Suprapubic skin (tissue), 4 donors: ENCODE measurements around the gene ATXN1. TPM values are rescaled to one million over a fixed set of nuclear protein-coding genes. Genes with fewer than 3 reads are reported as not detected.
"Not testable (repeated sequence)": the region's sequence is repeated elsewhere in the genome, so short reads cannot be mapped to it uniquely, and the experiment has no call there.

Source experiments
- DNase-seq, 2 donors: peaks; one replicate each; pipeline ENCODE4 v3.0.0-alpha.2; 2019; ENCODE audit warnings: low spot score in 2 of 2
- H3K27ac ChIP-seq: fragments of 200-600 bp; sonication (generic); one replicate; pipeline ENCODE4 v1.5.1; 2019
- H3K27me3 ChIP-seq: fragments of 200-600 bp; sonication (generic); one replicate; pipeline ENCODE4 v1.5.1; 2019
- H3K36me3 ChIP-seq: fragments of 200-600 bp; sonication (generic); one replicate; pipeline ENCODE4 v1.5.1; 2019
- H3K4me1 ChIP-seq: fragments of 200-600 bp; sonication (generic); one replicate; pipeline ENCODE4 v1.5.1; 2019
- H3K4me3 ChIP-seq: fragments of 200-600 bp; sonication (generic); one replicate; pipeline ENCODE4 v1.5.1; 2019; ENCODE audit warnings: mild to moderate bottlenecking
- H3K9me3 ChIP-seq: fragments of 200-600 bp; sonication (generic); one replicate; pipeline ENCODE4 v1.5.1; 2019
- EP300 ChIP-seq: sonication (generic); formaldehyde crosslinking; IDR thresholded peaks from one replicate; pipeline ENCODE4 v1.6.1; 2017; ENCODE audit warnings: antibody characterized with exemption
- POLR2A ChIP-seq, 2 donors: fragments of 450-650 bp; IDR thresholded peaks; one replicate each; pipeline ENCODE4 v1.6.1; 2017; ENCODE audit warnings: antibody characterized with exemption in 2 of 2, mild to moderate bottlenecking in 2 of 2, moderate library complexity in 2 of 2
- POLR2AphosphoS5 ChIP-seq, 3 donors: sonication (generic); formaldehyde crosslinking; IDR thresholded peaks; one replicate each; pipeline ENCODE4 v1.6.1; 2017; ENCODE audit warnings: antibody characterized with exemption in 3 of 3
- WGBS: methylation state at CpG from one replicate; pipeline ENCODE4 v1.1.5; 2018; 5-methylcytosine and 5-hydroxymethylcytosine counted together
- total RNA-seq, 4 donors: library from RNA; depleted of rRNA; stranded (reverse); fragments of >200 nt; gene quantifications; one replicate each; pipeline ENCODE4 v1.1.0, GENCODE V29; 2016
- TF ChIP-seq, protein P1 (sequence below), 2 donors: fragments of 200-600 bp in 1 of 2; fragments of 450-650 bp in 1 of 2; sonication (generic) in 1 of 2; IDR thresholded peaks; one replicate each; pipeline ENCODE4 v1.5.1; 2016 to 2019; ENCODE audit warnings: antibody characterized with exemption in 2 of 2, mild to moderate bottlenecking in 1 of 2, moderate library complexity in 1 of 2

Gene ATXN1
- total RNA-seq, 4 donors from 2014 or later, result 32.8 to 95.4 (median 42.4) TPM

DNA sequence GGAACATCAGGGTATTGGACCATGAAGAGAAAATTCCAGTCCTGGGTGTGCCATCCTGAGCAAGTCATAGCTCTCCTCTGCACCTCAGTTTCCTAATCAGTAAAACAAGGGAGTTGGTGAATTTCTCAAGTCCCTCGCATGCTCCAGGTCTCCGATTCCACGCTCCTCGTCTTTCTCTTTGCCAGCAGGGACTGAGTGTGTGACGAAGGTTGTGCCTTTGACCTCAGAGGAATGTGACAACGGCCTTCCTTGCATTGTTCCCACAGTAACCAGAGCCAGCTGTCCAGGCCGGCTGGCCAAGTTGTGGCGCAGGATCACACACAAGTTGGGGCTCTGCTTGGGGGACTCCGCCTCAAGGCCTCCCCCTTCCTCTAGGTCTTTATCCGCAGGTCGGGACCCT lies 217.3 kb downstream of the ATXN1 start:
- DNase-seq, result no peak
- 74% methylated on average over 11 of the region's 11 CpGs for WGBS

DNA sequence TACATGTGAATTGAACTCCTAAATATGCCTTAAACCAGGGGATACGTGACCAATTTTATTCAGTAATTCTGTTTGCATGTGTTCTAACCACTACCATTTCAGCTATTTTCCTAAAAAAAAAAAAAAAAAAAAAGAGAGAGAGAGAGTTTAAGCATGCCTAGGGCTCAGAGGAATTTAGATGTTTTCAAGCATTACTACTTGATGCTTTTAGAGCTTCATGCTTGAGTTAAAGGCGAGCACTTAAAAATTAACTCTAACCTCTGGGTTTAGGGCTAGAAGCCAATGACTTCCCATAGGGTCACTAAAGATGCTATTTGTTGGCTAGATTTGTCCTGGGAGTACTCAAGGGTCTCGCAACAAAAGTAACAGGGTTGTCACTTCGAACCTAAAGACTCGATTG lies 217.7 kb downstream of the ATXN1 start:
- H3K36me3 ChIP-seq, result no peaks in the 10 kb centered on the region
- no peaks in the 10 kb centered on the region for H3K4me1 ChIP-seq
- H3K27me3 ChIP-seq, result no peaks in the 10 kb centered on the region
- 80% methylated on average over 5 of the region's 5 CpGs for WGBS
- DNase-seq, result no peak
- TF ChIP-seq POLR2AphosphoS5 (IDR thresholded peaks at IDR 0.05) (no peak), POLR2A (IDR thresholded peaks at IDR 0.05) (no peak), EP300 (no peak)
- TF ChIP-seq, protein P1, sequence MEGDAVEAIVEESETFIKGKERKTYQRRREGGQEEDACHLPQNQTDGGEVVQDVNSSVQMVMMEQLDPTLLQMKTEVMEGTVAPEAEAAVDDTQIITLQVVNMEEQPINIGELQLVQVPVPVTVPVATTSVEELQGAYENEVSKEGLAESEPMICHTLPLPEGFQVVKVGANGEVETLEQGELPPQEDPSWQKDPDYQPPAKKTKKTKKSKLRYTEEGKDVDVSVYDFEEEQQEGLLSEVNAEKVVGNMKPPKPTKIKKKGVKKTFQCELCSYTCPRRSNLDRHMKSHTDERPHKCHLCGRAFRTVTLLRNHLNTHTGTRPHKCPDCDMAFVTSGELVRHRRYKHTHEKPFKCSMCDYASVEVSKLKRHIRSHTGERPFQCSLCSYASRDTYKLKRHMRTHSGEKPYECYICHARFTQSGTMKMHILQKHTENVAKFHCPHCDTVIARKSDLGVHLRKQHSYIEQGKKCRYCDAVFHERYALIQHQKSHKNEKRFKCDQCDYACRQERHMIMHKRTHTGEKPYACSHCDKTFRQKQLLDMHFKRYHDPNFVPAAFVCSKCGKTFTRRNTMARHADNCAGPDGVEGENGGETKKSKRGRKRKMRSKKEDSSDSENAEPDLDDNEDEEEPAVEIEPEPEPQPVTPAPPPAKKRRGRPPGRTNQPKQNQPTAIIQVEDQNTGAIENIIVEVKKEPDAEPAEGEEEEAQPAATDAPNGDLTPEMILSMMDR (IDR thresholded peaks at IDR 0.05), result no peak
- H3K27ac ChIP-seq, result no peak overlapping the region
- H3K4me3 ChIP-seq, result no peak overlapping the region
- H3K9me3 ChIP-seq, result no peaks in the 10 kb centered on the region

More for the DNA sequence above, 217.3 kb downstream of the ATXN1 start:
- TF ChIP-seq EP300, result no peak
- TF ChIP-seq, protein P1 (IDR thresholded peaks at IDR 0.05), result no peak
- TF ChIP-seq POLR2AphosphoS5 (IDR thresholded peaks at IDR 0.05), result peak in 1 of 3 donors; percentile 45
- TF ChIP-seq POLR2A (IDR thresholded peaks at IDR 0.05), result no peak
- Histone ChIP-seq H3K4me1 (no peaks in the 10 kb centered on the region), H3K27me3 (no peaks in the 10 kb centered on the region), H3K36me3 (no peaks in the 10 kb centered on the region), H3K9me3 (no peaks in the 10 kb centered on the region), H3K4me3 (no peak overlapping the region), H3K27ac (peak overlapping the region; percentile 40)

DNA sequence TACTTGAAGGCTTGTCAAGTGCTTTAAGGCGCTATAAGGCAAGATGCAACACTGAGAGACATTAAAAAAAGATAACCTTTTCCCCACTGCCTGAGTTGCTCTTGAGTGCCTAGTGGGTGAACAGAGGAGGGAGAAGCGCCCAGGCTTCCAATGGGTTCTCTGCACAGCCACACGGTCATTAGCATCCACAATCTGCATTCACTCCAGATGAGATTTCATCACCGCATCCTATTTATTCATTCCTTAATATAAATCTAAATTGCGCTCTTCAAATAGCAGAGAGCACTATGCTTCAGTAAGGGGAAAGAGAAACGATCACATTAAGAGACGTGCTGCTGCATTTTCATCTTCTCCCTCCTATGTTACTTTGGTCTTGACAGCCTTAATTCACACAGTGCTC lies 219.2 kb downstream of the ATXN1 start:
- H3K4me3 ChIP-seq, result no peak overlapping the region
- no peaks in the 10 kb centered on the region for H3K36me3 ChIP-seq
- 91% methylated on average over 7 of the region's 7 CpGs for WGBS
- TF ChIP-seq EP300 (no peak), POLR2AphosphoS5 (IDR thresholded peaks at IDR 0.05) (no peak)
- DNase-seq, result no peak
- no peaks in the 10 kb centered on the region for H3K9me3 ChIP-seq
- no peaks in the 10 kb centered on the region for H3K4me1 ChIP-seq
- H3K27me3 ChIP-seq, result no peaks in the 10 kb centered on the region
- no peak overlapping the region for H3K27ac ChIP-seq

DNA sequence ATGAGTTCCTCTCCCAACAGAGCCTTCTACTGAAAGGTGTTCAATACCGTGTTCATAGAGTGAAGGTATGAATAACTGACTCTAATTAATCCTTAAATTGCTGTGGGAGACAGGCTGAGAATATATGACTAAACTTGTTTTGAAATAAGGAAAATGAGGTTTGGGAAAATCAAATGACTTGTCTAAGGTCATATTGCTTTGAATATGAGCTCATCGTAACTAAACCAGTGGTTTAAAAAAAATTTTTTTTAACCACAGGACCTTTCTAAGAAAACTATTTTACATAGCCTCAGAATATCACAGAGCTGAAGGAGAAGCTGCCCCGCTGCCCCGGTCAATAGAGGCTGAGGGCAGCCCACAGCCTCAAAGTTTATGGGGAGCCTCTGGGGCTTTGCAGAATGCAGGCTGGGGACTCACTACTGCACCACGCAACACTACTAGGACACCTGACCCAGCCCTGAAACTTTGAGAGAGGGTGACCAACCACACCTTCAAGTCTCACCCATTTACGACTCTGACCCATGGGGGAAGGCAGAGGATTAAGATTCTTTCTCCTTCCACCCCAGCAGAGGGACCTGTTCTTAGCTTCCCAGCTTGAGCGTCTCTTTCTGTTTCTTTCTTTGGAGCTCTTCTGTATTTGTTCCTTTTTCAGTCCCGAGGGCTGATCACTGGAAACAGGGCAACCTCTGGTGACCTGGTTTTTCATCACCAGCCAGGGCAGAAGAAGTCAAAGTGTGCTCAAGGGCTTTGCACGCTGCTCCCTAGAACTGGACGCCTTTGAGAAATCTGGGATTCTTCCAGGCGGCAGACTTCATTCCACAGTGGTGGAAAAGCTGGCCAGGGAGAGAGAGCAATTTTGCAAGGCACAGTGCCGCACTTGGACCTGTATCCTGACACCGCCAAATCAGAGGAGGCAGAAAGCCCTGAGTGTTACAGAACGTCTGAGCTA lies 220.2 kb downstream of the ATXN1 start:
- Histone ChIP-seq H3K36me3 (no peaks in the 10 kb centered on the region), H3K4me3 (no peak overlapping the region), H3K27ac (peak overlapping the region; percentile 3), H3K9me3 (no peaks in the 10 kb centered on the region), H3K27me3 (no peaks in the 10 kb centered on the region), H3K4me1 (no peaks in the 10 kb centered on the region)
- TF ChIP-seq, protein P1 (IDR thresholded peaks at IDR 0.05), result no peak
- no peak for TF ChIP-seq POLR2AphosphoS5 (IDR thresholded peaks at IDR 0.05)
- TF ChIP-seq POLR2A (IDR thresholded peaks at IDR 0.05), result no peak
- no peak for TF ChIP-seq EP300
- 75% methylated on average over 14 of the region's 14 CpGs for WGBS
- no peak for DNase-seq

DNA sequence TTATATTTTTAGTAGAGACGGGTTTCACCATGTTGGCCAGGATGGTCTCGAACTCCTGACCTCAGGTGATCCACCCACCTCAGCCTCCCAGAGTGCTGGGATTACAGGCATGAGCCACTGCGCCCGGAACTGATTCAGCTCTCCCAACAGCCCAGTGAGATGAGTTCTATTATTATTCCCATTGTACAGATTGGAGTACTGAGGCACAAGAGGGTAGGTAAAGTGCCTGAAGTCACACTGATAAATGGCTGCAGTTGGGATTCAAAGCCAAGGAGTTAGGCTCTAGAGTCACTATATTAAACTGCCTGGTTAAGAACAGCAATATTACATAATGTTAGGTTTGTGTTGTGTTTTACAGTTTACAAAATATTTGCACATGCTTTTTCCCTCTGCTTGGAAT lies 220.9 kb downstream of the ATXN1 start:
- H3K4me1 ChIP-seq, H3K36me3 ChIP-seq, H3K27me3 ChIP-seq, H3K9me3 ChIP-seq, H3K27ac ChIP-seq, H3K4me3 ChIP-seq, DNase-seq: not testable (repeated sequence)
- WGBS, result 100% methylated on average over 4 of the region's 4 CpGs

DNA sequence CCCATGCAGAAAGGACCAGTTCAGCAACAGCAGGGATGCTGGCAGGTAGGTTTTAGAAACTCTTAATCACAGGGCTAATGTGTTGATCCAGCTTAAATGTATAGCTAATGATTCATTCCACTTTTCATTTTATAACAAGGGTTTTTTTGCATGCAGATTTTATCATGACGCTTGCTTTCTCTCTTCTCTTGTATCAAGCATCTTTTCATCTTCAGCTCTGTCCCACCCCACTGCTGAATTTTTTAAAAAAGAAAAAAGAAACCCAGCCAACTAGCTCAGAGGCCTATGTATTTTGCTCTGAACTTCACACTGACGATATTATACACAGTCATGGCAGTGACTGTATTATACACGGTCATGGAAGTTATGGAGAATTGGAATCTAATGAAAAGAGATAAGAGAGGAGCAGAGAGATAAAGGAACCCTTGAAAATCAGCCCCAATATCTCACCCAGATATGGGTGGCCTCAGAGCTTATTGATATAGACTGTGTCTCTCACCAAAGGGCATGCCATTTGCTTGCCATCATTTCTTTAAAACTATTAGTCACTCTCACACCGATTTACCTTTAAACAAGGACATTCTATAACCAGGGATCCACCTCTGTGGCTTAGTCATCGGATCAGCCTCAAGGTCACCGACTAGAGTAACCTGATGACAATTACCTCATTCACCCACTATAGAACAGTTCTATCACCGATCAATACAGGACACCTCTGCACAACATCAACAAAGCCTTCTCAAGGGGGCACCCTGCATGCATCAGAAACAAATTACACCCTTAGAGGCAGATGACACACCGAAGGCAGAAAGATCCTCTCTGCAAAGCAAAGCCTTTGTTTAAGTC lies 222.0 kb downstream of the ATXN1 start:
- no peak for TF ChIP-seq POLR2A (IDR thresholded peaks at IDR 0.05)
- no peak for TF ChIP-seq POLR2AphosphoS5 (IDR thresholded peaks at IDR 0.05)
- no peak for TF ChIP-seq EP300
- TF ChIP-seq, protein P1 (IDR thresholded peaks at IDR 0.05), result no peak
- DNase-seq, result no peak
- H3K4me3 ChIP-seq, result no peak overlapping the region
- WGBS, result 83% methylated on average over 8 of the region's 8 CpGs
- no peaks in the 10 kb centered on the region for H3K36me3 ChIP-seq
- no peak overlapping the region for H3K27ac ChIP-seq
- H3K9me3 ChIP-seq, result no peaks in the 10 kb centered on the region
- no peaks in the 10 kb centered on the region for H3K27me3 ChIP-seq
- H3K4me1 ChIP-seq, result no peaks in the 10 kb centered on the region
